HG03196 (cell line): ENCODE measurements around the gene TMA16.
"Not testable (repeated sequence)": the region's sequence is repeated elsewhere in the genome, so short reads cannot be mapped to it uniquely, and the experiment has no call there.

ENCODE experiments used
- ATAC-seq: cut with Tn5 transposase; IDR thresholded peaks from one replicate; pipeline ENCODE4 v1.9.1; 2021; ENCODE audit not compliant: unreplicated experiment

The TMA16 gene

GRCh38 chr4:163494360-163495241, at the start of gene TMA16:
TSS of gene TMA16 (plus strand) at chr4:163494690. CDS start at chr4:163494802, 112 bp downstream.
- peak; percentile 85 for ATAC-seq

DNA sequence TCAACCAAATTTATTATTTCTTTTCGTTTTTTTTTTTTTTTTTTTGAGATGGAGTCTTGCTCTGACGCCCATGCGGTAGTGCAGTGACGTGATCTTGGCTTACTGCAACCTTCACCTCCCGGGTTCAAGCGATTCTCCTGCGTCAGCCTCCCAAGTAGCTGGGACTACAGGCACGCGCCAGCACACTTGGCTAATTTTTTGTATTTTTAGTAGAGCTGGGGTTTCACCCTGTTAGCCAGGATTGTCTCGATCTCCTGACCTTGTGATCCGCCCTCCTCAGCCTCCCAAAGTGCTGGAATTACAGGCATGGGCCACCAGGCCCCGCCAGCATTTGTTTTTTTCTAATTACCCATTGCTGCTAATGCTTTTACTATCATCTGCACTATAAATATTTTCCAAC, 47.5 kb upstream of the TMA16 start:
- not testable (repeated sequence) for ATAC-seq

GRCh38 chr4:163447481-163447880, 47.0 kb upstream of the TMA16 start:
- ATAC-seq: no peak

DNA sequence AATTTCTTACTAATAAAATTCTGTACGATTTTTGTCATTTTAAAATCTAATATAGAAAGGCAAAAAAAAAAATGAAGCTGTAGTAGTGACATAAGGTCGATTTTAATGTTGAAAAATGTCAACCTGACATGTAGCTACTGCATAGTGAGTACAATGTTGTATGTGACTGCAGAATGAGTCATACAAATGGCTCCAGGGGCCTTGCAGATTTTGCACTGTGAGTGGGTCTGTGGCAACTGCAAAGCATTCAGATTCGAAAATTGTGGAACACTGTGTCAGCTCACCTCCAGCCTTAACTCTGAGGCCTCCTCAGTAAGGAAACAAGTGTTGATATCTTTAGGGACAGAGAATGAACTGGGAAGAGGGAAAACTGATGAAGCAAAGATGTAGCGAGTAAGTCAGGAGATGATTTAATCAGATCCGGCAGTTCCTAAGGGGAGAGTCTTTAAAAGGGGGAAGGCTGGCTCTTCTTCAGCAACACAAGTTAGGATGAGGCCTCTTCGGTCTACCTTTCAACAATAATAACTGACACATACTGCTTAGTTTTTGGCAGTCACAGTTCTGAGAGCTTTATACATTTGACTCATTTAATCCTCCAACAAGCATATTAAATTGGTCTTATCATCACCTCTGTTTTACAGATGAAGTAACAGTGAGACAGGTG, 45.8 kb upstream of the TMA16 start:
- no peak for ATAC-seq

DNA sequence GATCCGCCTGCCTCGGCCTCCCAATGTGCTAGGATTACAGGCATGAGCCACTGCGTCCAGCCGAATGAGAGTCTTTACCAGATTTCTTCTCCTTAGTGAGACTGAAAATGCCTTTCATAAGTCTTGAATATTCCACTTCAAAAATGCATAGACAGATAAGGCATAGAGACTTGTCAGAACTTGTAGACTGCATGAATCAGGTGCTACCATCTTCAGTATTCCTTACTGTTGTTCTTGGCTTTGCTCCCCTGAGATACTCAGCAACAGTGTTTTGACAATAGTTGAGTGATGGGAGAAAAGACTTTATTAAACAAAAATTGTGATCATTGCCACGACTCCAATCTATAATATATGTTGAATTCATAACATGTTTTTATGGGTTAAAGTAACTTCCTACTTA, 31.9 kb upstream of the TMA16 start:
- ATAC-seq: no peak

- ATAC-seq: no peak
Measured at GRCh38 chr4:163467082-163467770, 27.3 kb upstream of the TMA16 start.

DNA sequence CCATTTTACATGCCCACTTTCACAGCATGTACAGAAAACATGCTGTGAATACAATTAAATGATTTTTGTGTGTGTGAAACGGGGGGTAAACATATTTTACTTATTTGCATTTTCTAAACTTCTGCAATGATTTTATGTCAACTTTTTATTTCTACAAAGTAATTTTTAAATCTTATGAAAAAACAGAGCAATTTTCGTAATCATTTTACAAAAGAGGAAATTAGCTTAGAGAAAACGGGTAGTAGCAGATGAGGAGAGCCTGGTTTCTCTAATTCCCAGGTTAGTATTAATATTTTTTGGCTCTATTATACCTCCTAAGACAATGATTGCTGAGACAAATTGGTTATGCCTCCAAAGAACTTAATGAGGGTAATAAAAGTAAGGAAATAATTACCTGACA, 24.1 kb upstream of the TMA16 start:
- no peak for ATAC-seq

DNA sequence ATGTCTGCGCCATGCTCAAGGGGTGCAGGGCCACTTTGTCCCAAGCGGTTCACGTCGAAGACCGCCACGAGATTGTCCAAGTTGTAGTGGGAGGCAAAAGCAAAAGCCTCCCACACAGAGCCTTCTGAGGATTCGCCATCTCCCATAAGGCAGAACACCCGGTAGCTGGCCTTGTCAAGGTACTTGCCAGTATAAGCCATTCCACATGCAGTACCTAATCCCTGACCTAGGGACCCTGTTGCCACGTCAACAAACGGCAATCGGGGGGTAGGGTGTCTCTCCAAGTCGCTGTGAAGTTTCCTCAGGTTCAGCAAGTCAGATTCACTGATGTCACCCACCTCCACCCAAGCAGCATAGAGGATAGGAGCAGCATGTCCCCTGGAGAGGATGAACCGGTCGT, 21.4 kb upstream of the TMA16 start:
- no peak for ATAC-seq

- ATAC-seq: no peak
Measured at GRCh38 chr4:163473576-163473975, 20.9 kb upstream of the TMA16 start, which contains the start of gene TKTL2. TSS of gene TKTL2 (minus strand) at chr4:163473754. CDS start at chr4:163473734, 20 bp downstream.

GRCh38 chr4:163474027-163474426, 20.5 kb upstream of the TMA16 start:
- ATAC-seq: no peak

- ATAC-seq: no peak
Measured at GRCh38 chr4:163476761-163477438, 17.6 kb upstream of the TMA16 start.

- peak; percentile 53 for ATAC-seq
Measured at GRCh38 chr4:163482190-163482589, 12.3 kb upstream of the TMA16 start.

- no peak for ATAC-seq
Measured at GRCh38 chr4:163484906-163485305, 9.6 kb upstream of the TMA16 start.

DNA sequence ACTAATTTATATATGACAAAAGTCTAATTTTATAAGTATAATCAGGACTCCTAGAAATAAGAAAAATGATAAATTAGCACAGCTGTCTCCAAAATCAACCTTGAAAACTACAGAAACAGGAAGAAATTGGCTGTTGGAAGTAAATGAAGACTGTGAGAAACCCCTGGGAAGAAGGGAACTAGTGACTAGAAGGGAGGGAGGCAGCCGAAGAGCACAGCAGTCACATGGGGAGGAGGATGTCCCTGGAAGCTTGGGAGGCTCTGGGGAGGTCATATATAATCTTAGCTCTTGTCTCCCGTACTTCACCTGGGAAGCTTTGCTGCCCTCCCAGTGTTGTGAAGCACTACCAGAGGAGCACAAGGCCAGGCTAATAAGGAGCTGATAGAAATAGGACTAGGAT, 8.9 kb upstream of the TMA16 start:
- no peak for ATAC-seq

- ATAC-seq: no peak
Measured at GRCh38 chr4:163486321-163486720, 8.2 kb upstream of the TMA16 start.

- ATAC-seq: no peak
Measured at GRCh38 chr4:163489929-163490328, 4.6 kb upstream of the TMA16 start.

DNA sequence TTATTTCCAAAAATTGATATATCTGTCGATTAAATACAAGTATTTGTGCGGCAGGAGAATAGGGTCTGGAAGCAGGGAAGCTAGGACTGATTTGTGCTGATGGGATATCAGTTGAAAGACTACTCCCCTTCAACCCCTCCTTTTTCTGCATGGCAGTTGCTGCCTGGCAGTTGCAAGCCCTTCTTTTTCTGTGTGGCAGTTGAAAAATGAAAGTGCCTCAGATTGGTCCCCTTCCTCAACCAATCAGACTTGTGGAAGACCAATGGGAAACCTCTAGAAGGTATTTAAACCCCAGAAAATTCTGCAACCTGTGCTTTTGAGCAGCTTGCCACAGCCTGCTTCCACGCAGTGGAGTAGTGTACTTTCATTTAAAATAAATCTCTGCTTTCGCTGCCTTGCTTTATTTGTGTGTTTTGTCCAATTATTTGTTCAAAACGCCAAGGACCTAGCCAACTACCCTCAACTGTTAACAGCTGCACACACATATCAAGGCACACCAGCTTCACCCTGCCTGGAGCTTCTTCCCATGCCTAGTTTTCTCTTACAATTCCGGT, 1.5 kb upstream of the TMA16 start:
- ATAC-seq: no peak

- ATAC-seq: peak; percentile 26
Measured at GRCh38 chr4:163493643-163494359, 689 bp upstream of the TMA16 start.

GRCh38 chr4:163495900-163496299, 1.4 kb downstream of the TMA16 start:
- ATAC-seq: peak; percentile 33

DNA sequence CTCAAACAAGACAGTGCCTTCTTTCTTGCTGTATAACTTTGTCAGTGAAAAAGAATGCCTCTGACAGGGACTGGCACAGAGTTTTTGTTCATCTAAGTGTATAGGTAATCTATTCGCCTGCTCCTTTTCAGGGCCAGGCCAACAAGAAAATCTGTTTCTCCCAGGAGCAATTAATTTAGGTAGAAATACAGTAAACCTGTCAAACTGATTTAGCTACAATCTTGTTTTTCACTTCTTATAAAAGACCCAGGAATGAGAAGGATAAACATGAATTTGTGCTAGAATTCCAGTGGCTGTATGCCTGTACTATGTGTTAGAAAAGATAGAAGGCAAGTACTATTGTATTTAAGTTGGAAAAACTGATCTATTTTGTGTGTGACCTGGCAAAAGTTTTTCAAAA, 6.1 kb downstream of the TMA16 start:
- ATAC-seq: no peak
